Measurements from ENCODE around the gene C6orf132. TPM values are rescaled to one million over a fixed set of nuclear protein-coding genes. Genes with fewer than 3 reads are reported as not detected.

The C6orf132 gene
- total and polyA plus RNA-seq, 2 of the 4 experiments (the other 2 are of a cell fraction) = 0.72 to 1.7 TPM

GRCh38 chr6:42177514-42178364 is 35.3 kb upstream of the C6orf132 start:
- Histone ChIP-seq H3K9ac (ENCODE audit: low read depth, low read length) (no peak overlapping the region), H3K18ac (ENCODE audit: low read depth, low read length) (no peak overlapping the region), H2BK15ac (ENCODE audit: low read depth, low read length) (no peak overlapping the region), H2AK9ac (replicated peaks; ENCODE audit: low read depth, low read length, poor library complexity) (no peak overlapping the region), H4K20me1 (ENCODE audit: insufficient read depth, low read length) (no peaks in the 10 kb centered on the region), H3K56ac (ENCODE audit: extremely low read depth, insufficient read depth, low read length) (no peak overlapping the region), H3K27me3 (ENCODE audit: control insufficient read depth, insufficient read depth, low read length) (no peaks in the 10 kb centered on the region), H3K4me3 (ENCODE audit: insufficient read depth, low read depth, low read length) (no peak overlapping the region), H3K9me3 (ENCODE audit: control insufficient read depth, insufficient read depth, low read length) (no peaks in the 10 kb centered on the region), H2AFZ (replicated peaks; ENCODE audit: low read length, poor library complexity) (peak overlapping the region; percentile 90), H3K4me1 (ENCODE audit: control insufficient read depth, insufficient read depth, low read length) (no peaks in the 10 kb centered on the region), H4K5ac (ENCODE audit: low read depth, low read length) (no peak overlapping the region), H3K9me1 (ENCODE audit: insufficient read depth, low read length) (no peaks in the 10 kb centered on the region), H4K91ac (ENCODE audit: insufficient read depth, low read depth, low read length) (no peak overlapping the region), H2AK5ac (ENCODE audit: low read depth, low read length) (no peak overlapping the region), H3K23ac (ENCODE audit: low read depth, low read length) (no peak overlapping the region; the same call in 1 of the 2 replicates), H3K27ac (ENCODE audit: insufficient read depth, low read length) (no peak overlapping the region), H2BK5ac (ENCODE audit: low read depth, low read length, poor library complexity, severe bottlenecking) (no peak overlapping the region), H3K36me3 (ENCODE audit: control insufficient read depth, insufficient read depth, low read length) (no peaks in the 10 kb centered on the region), H3K14ac (replicated peaks; ENCODE audit: low read depth, low read length) (no peak overlapping the region), H3K79me1 (ENCODE audit: low read depth in 1 of 2, low read length in 2 of 2) (no peaks in the 10 kb centered on the region), H3K4me2 (ENCODE audit: low read depth, low read length) (no peak overlapping the region), H4K8ac (ENCODE audit: low read depth in 2 of 2, low read length in 2 of 2) (0 out of 4 replicates have a peak overlapping the region, but pooled peaks of 1 of the 2 experiments have one; percentile 16), H3K4ac (ENCODE audit: low read depth, low read length) (no peak overlapping the region), H2BK120ac (ENCODE audit: low read depth, low read length) (no peak overlapping the region), H2BK20ac (ENCODE audit: low read depth, low read length) (no peak overlapping the region)
- ChIA-PET CTCF (no interaction called here), POLR2A (ENCODE audit: unreplicated experiment) (no interaction called here)
- WGBS, 2 experiments (ENCODE audit: extremely low coverage in 2 of 2, insufficient read length in 1 of 2) = 25% methylated on average over 9 of the region's 27 CpGs; no CpG with 5 or more reads in 1 of the 2 experiments
- in situ Hi-C loops (cut with MboI; ENCODE audit: low sequenced_read_pairs) = no loop called here
- DNase-seq = no peak
- intact Hi-C loops (cut with micrococcal nuclease) = no loop called here
- TF ChIP-seq MXI1 (IDR thresholded peaks at IDR 0.05; ENCODE audit: borderline replicate concordance, low read depth, low read length) = no peak
- no peak for TF ChIP-seq FOS (IDR thresholded peaks at IDR 0.05; ENCODE audit: low read depth, low read length)
- TF ChIP-seq SMC3 (IDR thresholded peaks at IDR 0.05; ENCODE audit: low read depth, low read length) = no peak
- TF ChIP-seq POLR2A (IDR thresholded peaks at IDR 0.05; ENCODE audit: low read depth, low read length) = no peak
- TF ChIP-seq MAFK (IDR thresholded peaks at IDR 0.05; ENCODE audit: low read depth, low read length) = no peak
- no peak for TF ChIP-seq MAZ (IDR thresholded peaks at IDR 0.05; ENCODE audit: borderline replicate concordance, low read depth, low read length)
- no peak for TF ChIP-seq BHLHE40 (IDR thresholded peaks at IDR 0.05; ENCODE audit: low read depth, low read length)
- no peak for TF ChIP-seq CHD1 (IDR thresholded peaks at IDR 0.05; ENCODE audit: low read depth, low read length)
- TF ChIP-seq RAD21 (IDR thresholded peaks at IDR 0.05; ENCODE audit: low read length) = no peak
- no peak for TF ChIP-seq RFX5 (IDR thresholded peaks at IDR 0.05; ENCODE audit: low read depth, low read length)
- TF ChIP-seq RCOR1 (IDR thresholded peaks at IDR 0.05; ENCODE audit: insufficient replicate concordance, low read length) = no peak
- dilution Hi-C loops (cut with HindIII; ENCODE audit: low sequenced_read_pairs, unreplicated experiment) = no loop called here
- peak; percentile 57; the same call in 1 of the 2 replicates for ATAC-seq (ENCODE audit: low read depth)
- BruUV-seq (replicated peaks) = no TSS peak

Measured in IMR-90 (cell line).